ENCODE results near the gene SPDYE3.
"Not testable (repeated sequence)": the region's sequence is repeated elsewhere in the genome, so short reads cannot be mapped to it uniquely, and the experiment has no call there.

SPDYE3 gene

GRCh38 chr7:100349757-100350156 is 42.3 kb downstream of the SPDYE3 start:
- DNase-seq (ENCODE audit: low read depth): no peak

- DNase-seq (ENCODE audit: low read depth): no peak
Observed at GRCh38 chr7:100351657-100352058, 44.2 kb downstream of the SPDYE3 start.

GRCh38 chr7:100352230-100352781 is 44.8 kb downstream of the SPDYE3 start:
- not testable (repeated sequence) for DNase-seq (ENCODE audit: low read depth)

- DNase-seq (ENCODE audit: low read depth): no peak
Observed at GRCh38 chr7:100352984-100353684, 45.6 kb downstream of the SPDYE3 start.

GRCh38 chr7:100353685-100354330 is 46.3 kb downstream of the SPDYE3 start:
- peak; percentile 50 for DNase-seq (ENCODE audit: low read depth)

GRCh38 chr7:100356416-100357068 is 49.0 kb downstream of the SPDYE3 start:
- no peak for DNase-seq (ENCODE audit: low read depth)

GRCh38 chr7:100357131-100357561 is 49.6 kb downstream of the SPDYE3 start:
- DNase-seq (ENCODE audit: low read depth): no peak

GRCh38 chr7:100358027-100358856 is 50.7 kb downstream of the SPDYE3 start, which contains the start of gene PILRB:
PILRB (plus strand) TSS chr7:100358117; CDS start chr7:100358303, 186 bp downstream.
- DNase-seq (ENCODE audit: low read depth): no peak

- no peak for DNase-seq (ENCODE audit: low read depth)
Observed at GRCh38 chr7:100358857-100359212, 51.3 kb downstream of the SPDYE3 start.

GRCh38 chr7:100360135-100360854 is 52.8 kb downstream of the SPDYE3 start:
- no peak for DNase-seq (ENCODE audit: low read depth)

- DNase-seq (ENCODE audit: low read depth): no peak
Observed at GRCh38 chr7:100363098-100363497, 55.6 kb downstream of the SPDYE3 start.

- DNase-seq (ENCODE audit: low read depth): not testable (repeated sequence)
Observed at GRCh38 chr7:100363797-100364196, 56.3 kb downstream of the SPDYE3 start.

- DNase-seq (ENCODE audit: low read depth): no peak
Observed at GRCh38 chr7:100364480-100364879, 57.0 kb downstream of the SPDYE3 start.

GRCh38 chr7:100365998-100366367 is 58.5 kb downstream of the SPDYE3 start:
- DNase-seq (ENCODE audit: low read depth): not testable (repeated sequence)

- no peak for DNase-seq (ENCODE audit: low read depth)
Observed at GRCh38 chr7:100366411-100367250, 59.1 kb downstream of the SPDYE3 start.

- DNase-seq (ENCODE audit: low read depth): no peak
Observed at GRCh38 chr7:100367251-100367620, 59.7 kb downstream of the SPDYE3 start.

- DNase-seq (ENCODE audit: low read depth): no peak
Observed at GRCh38 chr7:100367676-100368613, 60.4 kb downstream of the SPDYE3 start.

GRCh38 chr7:100369105-100369504 is 61.6 kb downstream of the SPDYE3 start:
- DNase-seq (ENCODE audit: low read depth): no peak

GRCh38 chr7:100370303-100370702 is 62.8 kb downstream of the SPDYE3 start:
- DNase-seq (ENCODE audit: low read depth): no peak

All from activated gamma-delta T cell treated with anti-CD3 and anti-CD28 coated beads, Interleukin-2, amount 50 U/mL, for 16 hours (primary cell).